Neural cell (in vitro differentiated cells): Measurements from ENCODE around the gene LAP3. TPM values are rescaled to one million over a fixed set of nuclear protein-coding genes. Genes with fewer than 3 reads are reported as not detected.
"Not testable (repeated sequence)": the region's sequence is repeated elsewhere in the genome, so short reads cannot be mapped to it uniquely, and the experiment has no call there.

Source experiments
- H2AFZ ChIP-seq: fragments of 200-600, 300-800 bp; sonication (generic), shearing (Covaris generic); 2 replicates; pipeline ENCODE4 v1.6.0; 2014; ENCODE audit warnings: low read depth, mild to moderate bottlenecking, antibody characterized with exemption, low read length, moderate library complexity
- H3F3A ChIP-seq: fragments of 200-600 bp; shearing (Covaris generic); 2 replicates; pipeline ENCODE4 v1.6.1; 2016; ENCODE audit warnings: mild to moderate bottlenecking, moderate library complexity, mixed read lengths, antibody characterized with exemption, low read length; ENCODE audit not compliant: insufficient read depth, poor library complexity, severe bottlenecking
- H3K27ac ChIP-seq: fragments of 200-600, 300-800 bp; sonication (generic), shearing (Covaris generic); 2 replicates; pipeline ENCODE4 v1.5.1; 2014; ENCODE audit warnings: mild to moderate bottlenecking, low read length, moderate library complexity
- H3K27me3 ChIP-seq: fragments of 300-800, 200-600 bp; sonication (generic), shearing (Covaris generic); 2 replicates; pipeline ENCODE4 v1.6.0; 2014; ENCODE audit warnings: mild to moderate bottlenecking, low read depth, low read length, moderate library complexity; ENCODE audit not compliant: insufficient read depth
- H3K36me3 ChIP-seq: fragments of 300-800, 200-600 bp; sonication (generic), shearing (Covaris generic); 2 replicates; pipeline ENCODE4 v1.5.1; 2014; ENCODE audit warnings: mild to moderate bottlenecking, antibody characterized with exemption, low read length, moderate library complexity; ENCODE audit not compliant: insufficient read depth
- H3K4me2 ChIP-seq: fragments of 300-800, 200-600 bp; sonication (generic), shearing (Covaris generic); 2 replicates; pipeline ENCODE4 v1.6.0; 2014; ENCODE audit warnings: mild to moderate bottlenecking, low read length
- H3K4me3 ChIP-seq: fragments of 300-800, 200-600 bp; sonication (generic), shearing (Covaris generic); 2 replicates; pipeline ENCODE4 v1.5.1; 2014; ENCODE audit warnings: mild to moderate bottlenecking, low read length, moderate library complexity
- H3K79me2 ChIP-seq: fragments of 200-600 bp; shearing (Covaris generic); replicated peaks from 2 replicates; pipeline ENCODE4 v1.6.0; 2014; ENCODE audit warnings: mild to moderate bottlenecking, low read length, moderate library complexity; ENCODE audit not compliant: insufficient read depth
- H3K9ac ChIP-seq: fragments of 300-800, 200-600 bp; sonication (generic), shearing (Covaris generic); 2 replicates; pipeline ENCODE4 v1.6.1; 2016; ENCODE audit warnings: mild to moderate bottlenecking, low read length, mixed read lengths
- H3K9me2 ChIP-seq: fragments of 200-600 bp; shearing (Covaris generic); 2 replicates; pipeline ENCODE4 v1.6.1; 2016; ENCODE audit warnings: mild to moderate bottlenecking, low read length, mixed read lengths; ENCODE audit not compliant: insufficient read depth
- H3K9me3 ChIP-seq: fragments of 200-600, 300-800 bp; sonication (generic), shearing (Covaris generic); 2 replicates; pipeline ENCODE4 v1.6.1; 2016; ENCODE audit warnings: mild to moderate bottlenecking, mixed run types, low read length, moderate library complexity, mixed read lengths
- H4K20me1 ChIP-seq: fragments of 200-600 bp; shearing (Covaris generic); 2 replicates; pipeline ENCODE4 v1.6.1; 2016; ENCODE audit warnings: mild to moderate bottlenecking, mixed run types; ENCODE audit not compliant: insufficient read depth
- CTCF ChIP-seq: fragments of 450-650 bp; IDR thresholded peaks from 2 replicates; pipeline ENCODE4 v1.5.1; 2014; ENCODE audit warnings: antibody characterized with exemption, mild to moderate bottlenecking, moderate library complexity; ENCODE audit not compliant: poor library complexity, severe bottlenecking
- EP300 ChIP-seq: fragments of 450-650 bp; conservative IDR thresholded peaks from 2 replicates; pipeline ENCODE4 v1.6.1; 2014; ENCODE audit warnings: antibody characterized with exemption, mild to moderate bottlenecking, moderate library complexity; ENCODE audit not compliant: poor library complexity, severe bottlenecking
- EZH2 ChIP-seq: fragments of 200-600, 300-800 bp; shearing (Covaris generic), sonication (generic); IDR thresholded peaks from 2 replicates; pipeline ENCODE4 v1.6.1; 2014; ENCODE audit warnings: antibody characterized with exemption, low read length, borderline replicate concordance, mild to moderate bottlenecking; ENCODE audit not compliant: insufficient read depth, poor library complexity, severe bottlenecking
- MXI1 ChIP-seq: fragments of 450-650 bp; conservative IDR thresholded peaks from 2 replicates; pipeline ENCODE4 v1.6.1; 2014; ENCODE audit warnings: antibody characterized with exemption, mild to moderate bottlenecking; ENCODE audit not compliant: poor library complexity, severe bottlenecking
- POLR2AphosphoS5 ChIP-seq: IDR thresholded peaks from 2 replicates; pipeline ENCODE4 v1.6.1; 2012
- RAD21 ChIP-seq: fragments of 450-650 bp; conservative IDR thresholded peaks from 2 replicates; pipeline ENCODE4 v1.6.1; 2014; ENCODE audit warnings: antibody characterized with exemption, mild to moderate bottlenecking, moderate library complexity
- REST ChIP-seq: IDR thresholded peaks from 2 replicates; pipeline ENCODE4 v1.6.1; 2012; ENCODE audit warnings: borderline replicate concordance
- SMC3 ChIP-seq: fragments of 450-650 bp; conservative IDR thresholded peaks from 2 replicates; pipeline ENCODE4 v1.6.1; 2014; ENCODE audit warnings: antibody characterized with exemption, mild to moderate bottlenecking, moderate library complexity; ENCODE audit not compliant: poor library complexity
- TAF1 ChIP-seq: IDR thresholded peaks from 2 replicates; pipeline ENCODE4 v1.6.1; 2012; ENCODE audit warnings: low read depth
- polyA plus RNA-seq: library from polyadenylated mRNA; depleted of rRNA; stranded (reverse); fragments of >200 nt; gene quantifications from 2 replicates; pipeline ENCODE4 v1.2.3, GENCODE V29; 2014

Gene LAP3
- polyA plus RNA-seq, 1 donor from 2014 or later, result 36.9 TPM

- H3F3A ChIP-seq, result no peaks in the 10 kb centered on the region
- no peak overlapping the region for H3K4me3 ChIP-seq
- H3K27me3 ChIP-seq, result no peaks in the 10 kb centered on the region
- no peak for TF ChIP-seq REST
- no peak for TF ChIP-seq MXI1
- TF ChIP-seq POLR2AphosphoS5, result no peak
- TF ChIP-seq EP300, result no peak
- no peak for TF ChIP-seq EZH2
- no peak for TF ChIP-seq CTCF
- TF ChIP-seq SMC3, result no peak
- no peak overlapping the region for H3K27ac ChIP-seq
- H4K20me1 ChIP-seq, result no peaks in the 10 kb centered on the region
- no peak overlapping the region for H2AFZ ChIP-seq
- no peaks in the 10 kb centered on the region for H3K9me2 ChIP-seq
- no peak overlapping the region for H3K9ac ChIP-seq
- H3K79me2 ChIP-seq, result no peaks in the 10 kb centered on the region
- H3K9me3 ChIP-seq, result no peaks in the 10 kb centered on the region
- H3K36me3 ChIP-seq, result no peaks in the 10 kb centered on the region
- H3K4me2 ChIP-seq, result no peak overlapping the region
Measured at GRCh38 chr4:17567271-17567670, 9.7 kb upstream of the LAP3 start.

GRCh38 chr4:17574206-17574605, 2.8 kb upstream of the LAP3 start:
- no peaks in the 10 kb centered on the region for H3K79me2 ChIP-seq
- no peak overlapping the region for H3K27ac ChIP-seq
- H2AFZ ChIP-seq, result no peak overlapping the region
- TF ChIP-seq POLR2AphosphoS5 (no peak), REST (no peak), EP300 (no peak), CTCF (no peak), EZH2 (no peak), TAF1 (no peak), MXI1 (no peak), SMC3 (no peak), RAD21 (no peak)
- H3K36me3 ChIP-seq, result no peaks in the 10 kb centered on the region
- H3K9me3 ChIP-seq, result no peaks in the 10 kb centered on the region
- no peaks in the 10 kb centered on the region for H4K20me1 ChIP-seq
- no peak overlapping the region for H3K4me2 ChIP-seq
- H3K9ac ChIP-seq, result no peak overlapping the region
- H3K27me3 ChIP-seq, result no peaks in the 10 kb centered on the region
- no peaks in the 10 kb centered on the region for H3K9me2 ChIP-seq
- H3K4me3 ChIP-seq, result no peak overlapping the region
- H3F3A ChIP-seq, result peaks cover 5% of the 10 kb centered on the region

GRCh38 chr4:17575177-17575576, 1.8 kb upstream of the LAP3 start:
- H3K9me2 ChIP-seq, H3K36me3 ChIP-seq, H3K79me2 ChIP-seq, H3K9ac ChIP-seq, H3F3A ChIP-seq, H3K27me3 ChIP-seq, H3K27ac ChIP-seq, H3K4me2 ChIP-seq, H4K20me1 ChIP-seq, H3K4me3 ChIP-seq, H3K9me3 ChIP-seq, H2AFZ ChIP-seq: not testable (repeated sequence)
